Lower leg skin (tissue), 4 donors: ENCODE measurements around the gene RPS6KC1. TPM values are rescaled to one million over a fixed set of nuclear protein-coding genes. Genes with fewer than 3 reads are reported as not detected.

Experiments used
- DNase-seq, 2 donors: peaks; one replicate each; pipeline ENCODE4 v3.0.0-alpha.2; 2019; ENCODE audit warnings: low spot score in 2 of 2
- H3K4me3 ChIP-seq: fragments of 200-600 bp; sonication (generic); 2 replicates; pipeline ENCODE4 v1.5.1; 2017; ENCODE audit warnings: mild to moderate bottlenecking, low read depth; ENCODE audit not compliant: poor library complexity, severe bottlenecking
- POLR2A ChIP-seq, 2 donors: fragments of 450-650 bp; IDR thresholded peaks; one replicate each; pipeline ENCODE4 v1.6.1; 2016 to 2017; ENCODE audit warnings: antibody characterized with exemption in 2 of 2, mild to moderate bottlenecking in 1 of 2, moderate library complexity in 1 of 2
- WGBS, 2 donors: methylation state at CpG; one replicate each; pipeline ENCODE4 v1.1.5; 2018; 5-methylcytosine and 5-hydroxymethylcytosine counted together
- intact Hi-C: fragments of 100-400 bp; cut with DNase I; formaldehyde crosslinking; loops from one replicate; pipeline ENCODE4 v1.15.0; 2023; ENCODE audit warnings: low total_unique reads
- total RNA-seq, 4 donors: library from RNA; depleted of rRNA; stranded (reverse); fragments of >200 nt; gene quantifications; one replicate each; pipeline ENCODE4 v1.1.0, GENCODE V29; 2016
- TF ChIP-seq, protein P1 (sequence below), 3 donors: fragments of 450-650 bp; IDR thresholded peaks; one replicate each; pipeline ENCODE4 v1.5.1; 2016; ENCODE audit warnings: antibody characterized with exemption in 3 of 3, mild to moderate bottlenecking in 3 of 3, moderate library complexity in 2 of 3

The RPS6KC1 gene
- total RNA-seq, 4 donors from 2014 or later = 7.6 to 15.5 (median 10.6) TPM

DNA sequence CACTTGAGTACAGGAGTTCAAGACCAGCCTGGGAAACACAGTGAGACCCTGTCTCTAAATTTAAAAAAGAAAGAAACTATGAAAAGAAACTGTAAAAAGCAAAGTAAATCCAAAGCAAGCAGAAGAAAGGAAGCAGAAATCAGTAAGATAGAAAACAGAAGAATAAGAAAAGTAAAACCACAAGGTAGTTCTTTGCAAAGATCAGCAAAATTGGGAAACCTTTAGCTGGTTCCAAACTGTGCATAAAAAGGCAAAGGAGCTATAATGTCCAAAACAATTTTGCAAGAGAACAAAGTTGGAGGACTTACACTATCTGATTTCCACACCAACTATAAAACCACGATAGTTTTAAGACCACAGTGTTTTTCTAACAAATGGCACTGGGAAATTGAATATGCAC is 218.8 kb downstream of the RPS6KC1 start:
- TF ChIP-seq, protein P1, sequence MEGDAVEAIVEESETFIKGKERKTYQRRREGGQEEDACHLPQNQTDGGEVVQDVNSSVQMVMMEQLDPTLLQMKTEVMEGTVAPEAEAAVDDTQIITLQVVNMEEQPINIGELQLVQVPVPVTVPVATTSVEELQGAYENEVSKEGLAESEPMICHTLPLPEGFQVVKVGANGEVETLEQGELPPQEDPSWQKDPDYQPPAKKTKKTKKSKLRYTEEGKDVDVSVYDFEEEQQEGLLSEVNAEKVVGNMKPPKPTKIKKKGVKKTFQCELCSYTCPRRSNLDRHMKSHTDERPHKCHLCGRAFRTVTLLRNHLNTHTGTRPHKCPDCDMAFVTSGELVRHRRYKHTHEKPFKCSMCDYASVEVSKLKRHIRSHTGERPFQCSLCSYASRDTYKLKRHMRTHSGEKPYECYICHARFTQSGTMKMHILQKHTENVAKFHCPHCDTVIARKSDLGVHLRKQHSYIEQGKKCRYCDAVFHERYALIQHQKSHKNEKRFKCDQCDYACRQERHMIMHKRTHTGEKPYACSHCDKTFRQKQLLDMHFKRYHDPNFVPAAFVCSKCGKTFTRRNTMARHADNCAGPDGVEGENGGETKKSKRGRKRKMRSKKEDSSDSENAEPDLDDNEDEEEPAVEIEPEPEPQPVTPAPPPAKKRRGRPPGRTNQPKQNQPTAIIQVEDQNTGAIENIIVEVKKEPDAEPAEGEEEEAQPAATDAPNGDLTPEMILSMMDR (IDR thresholded peaks at IDR 0.05) = no peak
- TF ChIP-seq POLR2A (IDR thresholded peaks at IDR 0.05) = no peak
- DNase-seq = no peak
- 90 to 91% methylated on average over 1 of the region's 1 CpG for WGBS, 2 donors
- H3K4me3 ChIP-seq = no peak overlapping the region
- intact Hi-C loops = no loop called here

DNA sequence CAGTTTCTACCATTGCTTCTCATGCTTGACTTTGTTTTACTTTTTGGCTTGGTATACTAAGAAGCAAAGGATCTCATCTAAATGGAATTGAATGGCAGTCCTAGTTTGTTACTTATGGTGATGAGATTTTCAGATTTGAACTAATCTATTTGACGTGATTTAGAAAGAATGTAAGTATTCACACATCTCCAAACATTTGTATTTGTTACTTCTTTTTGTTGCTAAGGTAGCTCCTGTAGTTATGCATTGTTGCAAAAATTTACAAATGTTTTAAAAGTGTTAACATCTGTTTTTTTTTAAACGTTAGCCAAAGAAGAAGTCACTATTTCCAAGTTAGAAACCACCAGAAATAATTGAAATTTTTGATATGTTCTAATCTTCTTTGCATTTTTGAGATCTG is 222.5 kb downstream of the RPS6KC1 start:
- TF ChIP-seq POLR2A (IDR thresholded peaks at IDR 0.05) = no peak
- TF ChIP-seq, protein P1 (IDR thresholded peaks at IDR 0.05) = no peak
- H3K4me3 ChIP-seq = no peak overlapping the region
- no peak for DNase-seq
- intact Hi-C loops = no loop called here
- WGBS, 2 donors = 55 to 58% methylated on average over 2 of the region's 2 CpGs

DNA sequence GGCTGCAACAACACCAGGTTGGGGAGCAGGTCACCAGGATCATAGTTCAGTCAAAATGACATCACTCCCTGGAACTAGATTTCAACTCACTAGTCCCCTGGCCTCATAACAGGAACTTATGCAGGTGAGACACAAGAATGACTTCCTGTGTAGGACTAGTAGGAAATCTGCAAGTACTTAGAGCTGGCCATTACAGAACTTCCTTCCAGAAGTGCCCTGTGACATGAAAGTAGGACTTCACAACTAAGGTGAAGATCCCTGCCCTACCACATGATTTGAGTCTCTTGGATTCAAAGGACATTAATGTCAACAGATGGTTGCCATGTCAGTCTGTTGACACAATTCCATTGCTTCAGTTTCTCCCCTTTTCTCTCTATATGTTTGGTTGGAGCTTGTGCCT is 223.1 kb downstream of the RPS6KC1 start:
- H3K4me3 ChIP-seq = no peak overlapping the region
- no peak for DNase-seq
- intact Hi-C loops = no loop called here
- TF ChIP-seq, protein P1 (IDR thresholded peaks at IDR 0.05) = no peak
- TF ChIP-seq POLR2A (IDR thresholded peaks at IDR 0.05) = no peak

DNA sequence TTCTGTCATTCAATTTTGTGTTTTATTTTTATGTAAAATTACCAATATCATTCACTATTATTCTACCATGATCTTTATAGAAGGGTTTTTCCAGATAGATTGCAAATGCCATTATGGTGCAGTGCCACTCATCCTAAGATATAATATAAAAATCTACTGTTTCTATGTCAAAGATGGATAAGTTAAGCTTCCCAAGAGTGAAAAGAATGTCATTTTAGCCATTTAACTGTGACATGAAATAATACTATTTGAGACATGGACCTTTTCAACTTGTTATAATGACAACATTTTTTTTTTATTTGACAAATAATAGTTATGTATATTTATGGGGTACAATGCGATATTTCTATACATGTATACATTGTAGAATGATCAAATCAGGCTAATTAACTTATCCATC is 224.3 kb downstream of the RPS6KC1 start:
- intact Hi-C loops = no loop called here
- no peak overlapping the region for H3K4me3 ChIP-seq
- TF ChIP-seq, protein P1 (IDR thresholded peaks at IDR 0.05) = no peak
- TF ChIP-seq POLR2A (IDR thresholded peaks at IDR 0.05) = no peak
- 95 to 98% methylated on average over 1 of the region's 1 CpG for WGBS, 2 donors
- DNase-seq = no peak

DNA sequence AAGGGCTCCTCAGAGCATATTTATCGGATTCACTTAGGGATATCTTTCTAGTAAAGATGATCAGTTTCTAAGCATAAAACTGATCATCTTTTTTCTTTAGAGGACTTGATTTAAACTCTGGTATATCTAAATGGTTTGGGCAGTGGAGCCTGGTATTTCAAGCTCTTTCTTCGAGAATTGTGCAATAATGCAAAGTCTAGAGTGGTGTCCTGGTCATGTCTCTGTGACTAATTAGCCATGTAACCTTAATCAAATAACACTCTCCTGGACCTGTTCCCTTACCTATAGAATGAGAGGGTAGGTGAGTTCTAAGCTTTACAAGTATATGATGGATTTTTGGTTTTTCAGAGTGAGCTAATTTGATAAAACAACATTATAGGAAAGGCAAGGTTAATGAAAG is 225.2 kb downstream of the RPS6KC1 start:
- no peak overlapping the region for H3K4me3 ChIP-seq
- intact Hi-C loops = no loop called here
- WGBS, 2 donors = 96 to 97% methylated on average over 2 of the region's 2 CpGs
- no peak for DNase-seq
- no peak for TF ChIP-seq POLR2A (IDR thresholded peaks at IDR 0.05)
- TF ChIP-seq, protein P1 (IDR thresholded peaks at IDR 0.05) = no peak

DNA sequence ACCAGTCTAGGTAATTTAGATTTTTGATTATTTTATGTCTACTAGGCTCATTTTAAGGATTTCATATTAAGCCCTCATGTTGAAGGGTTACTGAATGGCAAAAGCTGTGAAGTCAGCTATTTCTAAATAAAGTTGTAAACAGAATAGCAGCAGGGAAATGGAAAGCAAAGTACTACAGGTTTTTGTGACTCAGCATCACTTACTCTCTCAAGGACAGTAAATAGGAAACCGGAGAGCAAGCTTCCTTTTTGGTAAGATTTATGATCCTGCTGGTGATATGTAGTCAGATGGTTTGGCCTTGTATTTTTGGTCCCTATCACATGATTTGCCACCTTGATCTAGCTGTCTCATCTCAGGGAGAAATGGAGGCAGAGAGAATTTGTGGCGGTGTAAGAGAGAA is 226.0 kb downstream of the RPS6KC1 start:
- intact Hi-C loops = no loop called here
- WGBS, 2 donors = 79 to 92% methylated on average over 2 of the region's 2 CpGs
- TF ChIP-seq, protein P1 (IDR thresholded peaks at IDR 0.05) = no peak
- no peak for TF ChIP-seq POLR2A (IDR thresholded peaks at IDR 0.05)

More for the DNA sequence above, 226.0 kb downstream of the RPS6KC1 start:
- H3K4me3 ChIP-seq = no peak overlapping the region
- no peak for DNase-seq
